ENCODE data around the gene RASGRF1.
"Not testable (repeated sequence)": the region's sequence is repeated elsewhere in the genome, so short reads cannot be mapped to it uniquely, and the experiment has no call there.

RASGRF1 gene

GRCh38 chr15:78928616-78929093 is 161.9 kb downstream of the RASGRF1 start:
- no peak for DNase-seq (ENCODE audit: low read depth)

GRCh38 chr15:78928176-78928575 is 162.4 kb downstream of the RASGRF1 start:
- DNase-seq (ENCODE audit: low read depth) = not testable (repeated sequence)

GRCh38 chr15:78927077-78927790 is 163.3 kb downstream of the RASGRF1 start:
- no peak for DNase-seq (ENCODE audit: low read depth)

- DNase-seq (ENCODE audit: low read depth) = no peak
These were observed 164.4 kb downstream of the RASGRF1 start for GRCh38 chr15:78925956-78926743.

GRCh38 chr15:78925076-78925624 is 165.4 kb downstream of the RASGRF1 start:
- DNase-seq (ENCODE audit: low read depth) = no peak

GRCh38 chr15:78923480-78924360 is 166.9 kb downstream of the RASGRF1 start:
- no peak for DNase-seq (ENCODE audit: low read depth)

- DNase-seq (ENCODE audit: low read depth) = no peak
These were observed 167.6 kb downstream of the RASGRF1 start for GRCh38 chr15:78923015-78923414.

- no peak for DNase-seq (ENCODE audit: low read depth)
These were observed 168.1 kb downstream of the RASGRF1 start for GRCh38 chr15:78922527-78922926.

GRCh38 chr15:78921940-78922339 is 168.6 kb downstream of the RASGRF1 start:
- DNase-seq (ENCODE audit: low read depth) = no peak

GRCh38 chr15:78921517-78921916 is 169.1 kb downstream of the RASGRF1 start:
- DNase-seq (ENCODE audit: low read depth) = no peak

- no peak for DNase-seq (ENCODE audit: low read depth)
These were observed 172.7 kb downstream of the RASGRF1 start for GRCh38 chr15:78917888-78918287.

GRCh38 chr15:78916088-78916487 is 174.5 kb downstream of the RASGRF1 start:
- no peak for DNase-seq (ENCODE audit: low read depth)

GRCh38 chr15:78915341-78916087 is 175.1 kb downstream of the RASGRF1 start:
- no peak for DNase-seq (ENCODE audit: low read depth)

- DNase-seq (ENCODE audit: low read depth) = no peak
These were observed 176.4 kb downstream of the RASGRF1 start for GRCh38 chr15:78914027-78914764.

- DNase-seq (ENCODE audit: low read depth) = no peak
These were observed 177.6 kb downstream of the RASGRF1 start for GRCh38 chr15:78913012-78913411.

- no peak for DNase-seq (ENCODE audit: low read depth)
These were observed 178.3 kb downstream of the RASGRF1 start for GRCh38 chr15:78912316-78912715.

GRCh38 chr15:78910271-78910670 is 180.3 kb downstream of the RASGRF1 start:
- no peak for DNase-seq (ENCODE audit: low read depth)

Data from activated T-helper 1 cell treated with Interleukin-2 at 50 U/mL for 16 hours (primary cell).